H1 (cell line): Measurements from ENCODE around the gene CD44. TPM values are rescaled to one million over a fixed set of nuclear protein-coding genes. Genes with fewer than 3 reads are reported as not detected.

ENCODE experiments used
- CHD2 ChIP-seq: IDR thresholded peaks from 2 replicates; pipeline ENCODE4 v1.6.1; 2012; ENCODE audit warnings: low read length, improper control_type of control experiment
- CHD7 ChIP-seq: fragments of 300-600 bp; sonication (generic); IDR thresholded peaks from 2 replicates; pipeline ENCODE4 v1.7.1; 2012; ENCODE audit warnings: low read length, moderate library complexity, mild to moderate bottlenecking, inconsistent platforms; ENCODE audit not compliant: insufficient replicate concordance
- EP300 ChIP-seq, 2 experiments: IDR thresholded peaks; 1 replicate in 1 of 2; 2 replicates in 1 of 2; pipeline ENCODE4 v1.6.1; 2011 to 2012; ENCODE audit warnings: low read depth in 2 of 2, low read length in 2 of 2, mild to moderate bottlenecking in 2 of 2, borderline replicate concordance in 1 of 2, inconsistent platforms in 1 of 2, moderate library complexity in 1 of 2
- FOSL1 ChIP-seq: IDR thresholded peaks from 2 replicates; pipeline ENCODE4 v1.6.1; 2011; ENCODE audit warnings: mild to moderate bottlenecking, low read depth, low read length, moderate library complexity; ENCODE audit not compliant: insufficient read depth
- JUND ChIP-seq: IDR thresholded peaks from 2 replicates; pipeline ENCODE4 v1.6.1; 2011; ENCODE audit warnings: mild to moderate bottlenecking, improper control_type of control experiment, low read length
- SP4 ChIP-seq: IDR thresholded peaks from 2 replicates; pipeline ENCODE4 v1.6.1; 2012; ENCODE audit warnings: low read length, inconsistent platforms
- TAF1 ChIP-seq: IDR thresholded peaks from 2 replicates; pipeline ENCODE4 v1.6.1; 2011; ENCODE audit warnings: mild to moderate bottlenecking, low read depth, low read length
- USF2 ChIP-seq: IDR thresholded peaks from 2 replicates; pipeline ENCODE4 v1.6.1; 2011; ENCODE audit warnings: low read length, improper control_type of control experiment
- ZNF274 ChIP-seq: IDR thresholded peaks from 2 replicates; pipeline ENCODE4 v1.7.0; 2012; ENCODE audit warnings: low read length, borderline replicate concordance; ENCODE audit errors: extremely low read depth
- polyA plus RNA-seq, 7 experiments: library from polyadenylated mRNA; depleted of rRNA in 3 of 7; stranded (reverse) in 5 of 7; unstranded in 2 of 7; fragments of >200 nt in 5 of 7; fragments of 200-250 nt in 2 of 7; gene quantifications; 1 replicate in 5 of 7; 2 replicates in 1 of 7; 4 replicates in 1 of 7; pipeline versions ENCODE4 v1.2.1 to v1.2.3, GENCODE V29; 2011 to 2013; ENCODE audit warnings: missing spikeins in 2 of 7, mixed read lengths in 2 of 7
- total RNA-seq: library from RNA; stranded (reverse); fragmentation: NEBNext Ultra II Directional; extraction: Animal tissue kit (Norgen Biotek cat#: 25700); gene quantifications from 2 replicates; pipeline ENCODE4 v1.2.1, GENCODE V29; 2021

CD44 gene
- total and polyA plus RNA-seq, 2 of the 8 experiments (the other 6 are each of a cell fraction or from before 2014, with no cell fraction given) = 11.8 to 13.7 TPM

DNA sequence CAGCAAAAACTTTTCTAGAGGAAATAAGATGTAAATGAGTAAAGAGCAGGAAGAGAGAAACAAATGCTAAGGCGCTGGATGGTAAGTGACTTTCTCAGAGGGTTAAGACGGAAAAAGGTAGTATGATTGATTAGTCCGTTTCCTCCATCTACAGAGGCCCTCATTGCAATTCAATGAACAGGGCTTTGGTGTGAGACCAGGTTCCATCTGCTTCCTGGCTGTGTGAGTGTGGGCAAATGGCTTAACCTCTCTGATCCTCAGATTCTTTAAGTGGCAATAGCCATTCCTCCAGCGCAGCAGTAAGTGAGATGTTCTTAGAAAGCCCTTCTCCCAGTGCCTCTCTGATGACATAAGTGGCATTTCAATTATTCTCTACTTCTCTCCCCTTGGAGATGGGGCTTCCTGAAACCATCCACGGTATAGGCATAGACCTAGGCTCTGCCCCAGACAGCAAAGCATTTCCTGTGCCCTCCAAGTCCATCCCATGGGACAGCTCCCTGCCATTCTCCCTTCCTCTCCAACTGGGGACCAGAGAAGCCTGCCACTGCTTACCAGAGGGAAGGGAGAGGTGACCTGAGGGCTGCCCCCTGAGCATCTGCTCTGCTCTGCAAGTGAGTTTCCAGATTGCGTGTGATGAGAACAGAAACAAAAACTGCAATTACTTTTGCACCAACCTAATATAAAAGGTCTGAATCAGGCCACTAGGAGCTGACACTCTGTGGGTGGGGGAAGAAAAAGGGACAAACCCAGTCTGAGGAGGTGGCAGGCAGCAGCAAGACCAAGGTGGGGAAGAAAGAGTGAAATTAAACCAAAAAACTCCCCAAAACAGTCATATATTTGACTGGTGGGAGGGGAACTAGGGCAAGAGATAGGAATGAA, 12.7 kb upstream of the CD44 start (continued):
- TF ChIP-seq CHD7 (no peak), JUND (no peak), USF2 (no peak), EP300 (IDR thresholded peaks at IDR 0.05; ENCODE audit: borderline replicate concordance in 1 of 2, low read depth in 2 of 2, low read length in 2 of 2) (no peak), FOSL1 (no peak), ZNF274 (no peak), SP4 (no peak), CHD2 (no peak), TAF1 (no peak)
